Immature natural killer cell (primary cell): ENCODE results near the gene UNC5C. TPM values are rescaled to one million over a fixed set of nuclear protein-coding genes. Genes with fewer than 3 reads are reported as not detected.

ENCODE experiments used
- DNase-seq, 3 donors: peaks; one replicate each; pipeline ENCODE4 v3.0.0; 2022; ENCODE audit warnings: mixed read lengths in 1 of 3
- H3K27ac Mint-ChIP-seq, 6 donors: one replicate each; pipeline ENCODE4 v1.8.0; 2020; ENCODE audit warnings: mixed read lengths in 6 of 6, mild to moderate bottlenecking in 5 of 6, inconsistent platforms in 4 of 6, moderate library complexity in 3 of 6
- H3K27me3 Mint-ChIP-seq, 3 donors: one replicate each; pipeline ENCODE4 v1.8.0; 2020 to 2021; ENCODE audit warnings: low read depth in 3 of 3, mild to moderate bottlenecking in 3 of 3, mixed read lengths in 3 of 3, moderate library complexity in 3 of 3, inconsistent platforms in 1 of 3
- H3K36me3 Mint-ChIP-seq, 3 donors: one replicate each; pipeline ENCODE4 v1.8.0; 2020; ENCODE audit warnings: mixed read lengths in 3 of 3, inconsistent platforms in 2 of 3, mild to moderate bottlenecking in 2 of 3
- H3K4me1 Mint-ChIP-seq, 2 donors: one replicate each; pipeline ENCODE4 v1.8.0; 2020; ENCODE audit warnings: inconsistent platforms in 2 of 2, mild to moderate bottlenecking in 2 of 2, mixed read lengths in 2 of 2, moderate library complexity in 1 of 2
- H3K4me3 Mint-ChIP-seq, 5 donors: one replicate each; pipeline ENCODE4 v1.8.0; 2020; ENCODE audit warnings: mild to moderate bottlenecking in 5 of 5, mixed read lengths in 5 of 5, inconsistent platforms in 3 of 5, moderate library complexity in 3 of 5
- H3K9me3 Mint-ChIP-seq, 6 donors: one replicate each; pipeline ENCODE4 v1.8.0; 2020; ENCODE audit warnings: mild to moderate bottlenecking in 6 of 6, mixed read lengths in 6 of 6, inconsistent platforms in 4 of 6, moderate library complexity in 3 of 6
- polyA plus RNA-seq, 3 donors: library from polyadenylated mRNA; unstranded; fragments of 300-500 nt; fragmentation: Illumina TruSeq; gene quantifications; one replicate each; pipeline ENCODE4 v1.2.3, GENCODE V29; 2021

Gene UNC5C
- polyA plus RNA-seq, 3 donors from 2014 or later, result not detected

DNA sequence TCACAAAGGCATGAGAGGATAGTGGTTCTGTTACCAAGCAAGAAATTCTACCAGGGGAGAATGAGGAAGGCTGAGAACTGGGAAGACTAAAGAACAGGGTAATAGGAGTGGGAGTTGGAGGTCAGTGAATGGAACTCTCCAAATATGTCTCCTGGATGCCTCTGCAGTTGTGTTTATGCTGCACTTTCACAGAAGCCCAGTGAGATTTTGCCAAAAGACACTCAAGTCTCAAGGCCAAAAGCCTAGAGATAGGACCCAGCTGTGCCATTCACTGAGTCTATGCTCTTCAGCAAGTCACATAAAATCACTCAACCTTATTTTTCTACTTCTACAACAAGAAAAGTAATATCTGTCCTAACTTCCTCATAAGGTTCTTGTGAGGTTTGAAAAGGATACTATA is 285.4 kb downstream of the UNC5C start:
- H3K27me3 Mint-ChIP-seq, result peaks cover 0 to 2% (median 0%) of the 10 kb centered on the region in 3 donors
- no peaks in the 10 kb centered on the region for H3K36me3 Mint-ChIP-seq
- no peak overlapping the region for H3K27ac Mint-ChIP-seq
- H3K4me1 Mint-ChIP-seq, result no peaks in the 10 kb centered on the region
- H3K9me3 Mint-ChIP-seq, result peaks cover 0 to 10% (median 2%) of the 10 kb centered on the region in 6 donors
- no peak overlapping the region for H3K4me3 Mint-ChIP-seq
- DNase-seq, result no peak

DNA sequence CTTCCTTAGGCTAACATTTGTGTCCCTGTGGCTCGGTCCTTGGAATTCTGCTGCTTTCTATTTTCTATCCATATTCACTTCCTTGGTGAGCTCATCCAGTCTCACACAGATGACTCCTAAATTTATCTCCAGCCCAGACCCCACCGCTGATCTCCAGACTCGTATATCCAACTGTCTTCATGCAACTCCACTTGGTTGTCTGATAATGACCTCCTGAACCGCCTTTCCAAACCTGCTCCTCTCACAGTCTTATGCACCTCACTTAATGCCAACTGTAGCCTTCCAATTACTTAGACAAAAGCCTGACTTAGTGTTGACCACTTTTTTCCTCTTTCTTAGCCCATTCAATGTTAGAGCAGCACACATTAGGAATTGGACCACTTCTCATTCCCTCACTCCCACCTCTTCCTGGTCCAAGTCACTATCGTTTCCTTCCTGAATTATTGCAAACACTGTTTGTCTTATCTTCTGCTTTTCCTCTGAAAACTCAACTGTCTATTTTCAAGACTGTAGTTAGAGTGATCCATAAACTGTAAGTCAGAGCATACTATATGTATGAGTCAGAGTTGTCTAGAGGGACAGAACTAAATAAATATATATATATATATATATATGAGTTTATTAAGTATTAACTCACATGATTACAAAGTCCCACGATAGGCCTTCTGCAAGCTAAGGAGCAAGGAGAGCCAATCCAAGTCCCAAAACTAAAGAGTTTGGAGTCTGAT is 292.5 kb downstream of the UNC5C start:
- H3K27ac Mint-ChIP-seq, result no peak overlapping the region
- peaks cover 0 to 2% (median 0%) of the 10 kb centered on the region in 3 donors for H3K27me3 Mint-ChIP-seq
- H3K36me3 Mint-ChIP-seq, result no peaks in the 10 kb centered on the region
- no peak overlapping the region for H3K4me3 Mint-ChIP-seq
- DNase-seq, result no peak
- no peaks in the 10 kb centered on the region for H3K4me1 Mint-ChIP-seq
- peaks cover 0 to 7% (median 0%) of the 10 kb centered on the region in 6 donors for H3K9me3 Mint-ChIP-seq

- no peak overlapping the region for H3K4me3 Mint-ChIP-seq
- no peak for DNase-seq
- H3K27ac Mint-ChIP-seq, result no peak overlapping the region
- H3K9me3 Mint-ChIP-seq, result peaks cover 0 to 7% (median 0%) of the 10 kb centered on the region in 6 donors
- H3K27me3 Mint-ChIP-seq, result peaks cover 0 to 2% (median 0%) of the 10 kb centered on the region in 3 donors
- H3K4me1 Mint-ChIP-seq, result no peaks in the 10 kb centered on the region
- no peaks in the 10 kb centered on the region for H3K36me3 Mint-ChIP-seq
Observed at GRCh38 chr4:95255396-95256107, 293.2 kb downstream of the UNC5C start.

DNA sequence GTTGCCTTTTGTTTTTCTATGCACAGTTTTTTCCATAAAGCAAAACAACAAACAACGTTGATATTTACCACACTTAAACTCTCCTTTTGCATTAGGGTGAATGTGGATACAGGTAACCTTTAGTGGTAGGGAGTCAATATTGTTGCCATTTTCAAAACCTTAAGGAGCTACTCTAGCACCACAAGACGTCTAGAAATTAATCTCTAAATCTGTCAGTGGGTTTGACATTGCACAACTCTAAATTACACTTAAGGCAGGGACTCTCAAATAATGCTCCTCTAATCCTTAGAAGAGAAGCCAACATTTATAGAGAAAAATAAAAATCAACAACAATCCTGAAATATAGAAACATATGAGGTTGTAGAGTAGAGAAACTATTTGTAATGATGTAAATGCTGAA is 297.2 kb downstream of the UNC5C start:
- no peak for DNase-seq
- H3K4me3 Mint-ChIP-seq, result no peak overlapping the region
- H3K4me1 Mint-ChIP-seq, result no peaks in the 10 kb centered on the region
- H3K27ac Mint-ChIP-seq, result no peak overlapping the region
- H3K27me3 Mint-ChIP-seq, result no peaks in the 10 kb centered on the region
- no peaks in the 10 kb centered on the region for H3K36me3 Mint-ChIP-seq
- H3K9me3 Mint-ChIP-seq, result peaks cover 0 to 7% (median 0%) of the 10 kb centered on the region in 6 donors

DNA sequence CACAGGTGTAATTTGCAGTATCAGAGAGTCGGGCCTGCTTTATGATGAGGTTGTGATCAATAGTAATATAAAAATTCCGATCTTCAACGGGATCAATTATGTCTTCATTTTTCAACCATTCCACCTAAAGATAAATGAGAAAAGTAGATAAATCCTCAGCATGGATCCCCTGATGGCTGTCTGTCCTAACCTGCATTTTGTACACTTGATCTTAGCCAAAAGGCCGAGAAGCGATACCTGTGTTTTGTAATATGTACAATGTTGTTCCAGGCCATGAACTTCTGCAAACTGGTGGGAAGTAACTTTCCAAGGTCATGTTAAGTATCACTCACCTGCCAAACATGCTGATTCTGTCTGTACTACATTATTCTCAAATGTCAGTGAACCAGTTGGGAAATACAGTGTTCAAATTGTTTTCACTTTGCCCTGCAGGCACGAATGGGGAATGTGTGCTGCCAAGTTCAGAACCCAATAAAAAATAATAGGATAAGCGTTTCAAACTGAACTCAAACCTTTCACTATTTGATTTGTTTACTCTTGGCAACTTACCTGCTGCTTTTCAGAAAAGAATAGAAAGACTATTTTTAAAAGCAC is 298.1 kb downstream of the UNC5C start:
- DNase-seq, result no peak
- no peaks in the 10 kb centered on the region for H3K4me1 Mint-ChIP-seq
- no peaks in the 10 kb centered on the region for H3K36me3 Mint-ChIP-seq
- H3K27ac Mint-ChIP-seq, result no peak overlapping the region
- no peak overlapping the region for H3K4me3 Mint-ChIP-seq
- H3K27me3 Mint-ChIP-seq, result no peaks in the 10 kb centered on the region
- peaks cover 0 to 7% (median 0%) of the 10 kb centered on the region in 6 donors for H3K9me3 Mint-ChIP-seq

DNA sequence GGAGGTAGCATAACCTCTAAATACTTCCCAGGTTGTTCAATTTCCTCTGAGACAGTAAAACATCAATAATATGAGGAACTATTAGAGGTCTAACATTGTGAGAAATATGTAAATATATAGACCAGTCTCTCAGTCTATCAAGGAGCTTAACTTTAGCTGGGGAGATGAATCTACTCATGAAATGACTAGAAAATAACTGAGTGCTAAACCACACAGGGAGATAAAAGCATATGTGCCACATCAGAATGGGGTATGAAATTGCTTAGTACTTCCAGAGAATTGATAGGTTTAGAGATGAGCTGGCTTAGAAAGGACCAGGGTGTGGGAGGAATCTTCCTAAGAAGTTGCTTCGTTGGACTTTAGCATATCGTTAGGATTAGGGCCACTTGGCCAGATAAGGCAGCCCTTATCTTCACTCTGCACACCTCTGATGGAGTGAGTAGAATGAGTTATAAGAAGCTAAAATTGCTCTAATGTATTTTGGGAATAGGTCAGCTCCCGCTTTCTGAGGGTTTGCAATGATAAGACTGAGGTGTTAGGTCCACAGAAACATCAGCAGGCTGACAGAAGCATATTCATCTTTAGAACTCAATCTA is 299.2 kb downstream of the UNC5C start:
- H3K27ac Mint-ChIP-seq, result no peak overlapping the region
- no peaks in the 10 kb centered on the region for H3K36me3 Mint-ChIP-seq
- peaks cover 0 to 3% (median 0%) of the 10 kb centered on the region in 3 donors for H3K27me3 Mint-ChIP-seq
- no peak for DNase-seq
- H3K9me3 Mint-ChIP-seq, result peaks cover 0 to 7% (median 0%) of the 10 kb centered on the region in 6 donors
- no peak overlapping the region for H3K4me3 Mint-ChIP-seq
- no peaks in the 10 kb centered on the region for H3K4me1 Mint-ChIP-seq

- Mint-ChIP-seq H3K9me3 (peaks cover 0 to 6% (median 0%) of the 10 kb centered on the region in 6 donors), H3K27ac (no peak overlapping the region), H3K4me1 (no peaks in the 10 kb centered on the region), H3K27me3 (peaks cover 0 to 5% (median 0%) of the 10 kb centered on the region in 3 donors), H3K4me3 (no peak overlapping the region), H3K36me3 (no peaks in the 10 kb centered on the region)
- no peak for DNase-seq
Observed at GRCh38 chr4:95248720-95249425, 299.9 kb downstream of the UNC5C start.

- Mint-ChIP-seq H3K4me1 (no peaks in the 10 kb centered on the region), H3K9me3 (peaks cover 0 to 9% (median 1%) of the 10 kb centered on the region in 6 donors), H3K27ac (no peak overlapping the region), H3K36me3 (peaks cover 0 to 4% (median 0%) of the 10 kb centered on the region in 3 donors), H3K4me3 (no peak overlapping the region), H3K27me3 (peaks cover 0 to 6% (median 0%) of the 10 kb centered on the region in 3 donors)
- no peak for DNase-seq
Observed at GRCh38 chr4:95243892-95244291, 304.9 kb downstream of the UNC5C start.

DNA sequence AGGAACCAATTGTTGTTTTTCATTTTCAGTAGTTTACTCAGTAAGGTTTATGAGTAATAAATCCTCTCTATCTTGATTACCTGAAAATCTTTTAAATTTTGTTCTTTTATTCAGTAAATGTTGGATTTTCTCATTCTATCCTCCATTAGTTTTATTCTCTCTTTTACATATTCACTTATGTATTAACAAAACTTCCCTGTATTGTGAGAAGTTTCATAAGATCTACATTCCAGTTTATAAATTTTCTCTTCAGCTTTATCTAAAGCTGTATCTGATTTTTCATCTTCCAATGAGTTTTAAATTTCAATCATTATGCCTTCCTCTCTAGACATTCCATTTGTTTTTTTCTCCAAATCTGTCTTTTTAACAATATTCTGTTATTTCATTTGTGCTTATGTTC is 310.2 kb downstream of the UNC5C start:
- no peak for DNase-seq
- peaks cover 0 to 2% (median 0%) of the 10 kb centered on the region in 3 donors for H3K27me3 Mint-ChIP-seq
- H3K36me3 Mint-ChIP-seq, result peaks cover 0 to 4% (median 0%) of the 10 kb centered on the region in 3 donors
- no peak overlapping the region for H3K4me3 Mint-ChIP-seq
- no peak overlapping the region for H3K27ac Mint-ChIP-seq
- no peaks in the 10 kb centered on the region for H3K4me1 Mint-ChIP-seq
- H3K9me3 Mint-ChIP-seq, result peaks cover 0 to 14% (median 3%) of the 10 kb centered on the region in 6 donors

DNA sequence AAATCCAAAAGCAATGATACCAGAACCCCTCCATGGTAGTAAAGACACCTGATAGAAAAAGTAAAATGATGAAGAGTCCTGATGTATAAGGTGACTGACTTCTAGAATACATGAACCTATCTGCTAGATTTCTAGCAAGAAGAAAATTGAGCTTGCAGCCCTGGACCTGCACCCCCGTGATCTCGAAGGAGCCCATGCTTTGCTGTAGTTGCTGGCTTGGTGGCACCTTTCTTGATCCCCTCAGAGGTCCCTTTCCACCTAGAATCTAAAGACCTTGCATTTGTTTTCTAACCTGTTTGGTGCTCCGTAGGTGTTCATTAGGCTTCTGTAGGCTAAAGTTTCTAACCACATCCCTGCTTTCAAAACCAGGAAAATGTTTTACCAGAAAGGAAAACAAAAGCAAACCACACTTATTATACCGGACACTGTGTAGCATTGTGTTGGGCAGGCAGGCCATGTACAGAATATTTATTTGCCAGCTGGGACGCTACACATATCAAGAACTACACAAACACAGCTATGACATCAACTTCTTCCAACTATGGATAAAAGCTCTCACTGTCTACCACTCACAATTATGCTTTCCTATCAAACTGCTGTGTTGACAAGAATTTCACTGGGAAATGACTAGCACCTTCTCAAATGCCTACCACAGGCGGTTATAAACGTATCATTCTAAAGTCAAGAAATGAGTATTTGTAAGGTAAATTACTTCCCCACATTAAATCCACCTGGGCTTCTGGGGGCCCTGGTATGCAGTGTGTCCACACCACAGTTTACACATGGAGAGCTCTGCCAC is 316.2 kb downstream of the UNC5C start:
- Mint-ChIP-seq H3K27me3 (no peaks in the 10 kb centered on the region), H3K27ac (no peak overlapping the region), H3K36me3 (no peaks in the 10 kb centered on the region), H3K9me3 (peaks cover 0 to 4% (median 0%) of the 10 kb centered on the region in 6 donors), H3K4me3 (no peak overlapping the region), H3K4me1 (peaks cover 5 to 10% of the 10 kb centered on the region in 2 donors)
- DNase-seq, result no peak

- no peaks in the 10 kb centered on the region for H3K27me3 Mint-ChIP-seq
- peaks cover 5 to 10% of the 10 kb centered on the region in 2 donors for H3K4me1 Mint-ChIP-seq
- no peaks in the 10 kb centered on the region for H3K36me3 Mint-ChIP-seq
- DNase-seq, result no peak
- no peak overlapping the region for H3K4me3 Mint-ChIP-seq
- no peak overlapping the region for H3K27ac Mint-ChIP-seq
- peaks cover 0 to 4% (median 0%) of the 10 kb centered on the region in 6 donors for H3K9me3 Mint-ChIP-seq
Observed at GRCh38 chr4:95231681-95232080, 317.1 kb downstream of the UNC5C start.

DNA sequence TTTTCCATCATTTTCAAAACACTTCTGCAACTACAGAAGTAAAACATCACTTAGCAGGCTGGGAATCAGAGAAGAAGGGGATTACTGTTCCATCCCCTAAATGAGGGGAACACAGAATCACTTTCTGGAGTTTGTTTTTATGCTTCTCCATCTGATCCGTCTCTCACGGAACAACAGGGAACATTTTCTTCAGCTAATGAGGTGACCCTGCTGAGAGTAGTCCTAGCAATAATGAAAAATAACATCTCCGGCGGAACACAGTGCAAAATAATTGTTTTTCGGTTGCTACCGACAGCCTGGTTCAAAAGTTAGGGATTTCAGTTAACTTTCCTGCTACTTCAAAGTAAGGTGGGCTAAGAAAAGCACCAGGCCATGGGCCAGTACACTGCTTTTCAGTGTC is 322.9 kb downstream of the UNC5C start:
- Mint-ChIP-seq H3K27me3 (no peaks in the 10 kb centered on the region), H3K27ac (no peak overlapping the region), H3K36me3 (no peaks in the 10 kb centered on the region), H3K4me3 (no peak overlapping the region), H3K4me1 (no peaks in the 10 kb centered on the region), H3K9me3 (peaks cover 0 to 2% (median 0%) of the 10 kb centered on the region in 6 donors)
- no peak for DNase-seq

DNA sequence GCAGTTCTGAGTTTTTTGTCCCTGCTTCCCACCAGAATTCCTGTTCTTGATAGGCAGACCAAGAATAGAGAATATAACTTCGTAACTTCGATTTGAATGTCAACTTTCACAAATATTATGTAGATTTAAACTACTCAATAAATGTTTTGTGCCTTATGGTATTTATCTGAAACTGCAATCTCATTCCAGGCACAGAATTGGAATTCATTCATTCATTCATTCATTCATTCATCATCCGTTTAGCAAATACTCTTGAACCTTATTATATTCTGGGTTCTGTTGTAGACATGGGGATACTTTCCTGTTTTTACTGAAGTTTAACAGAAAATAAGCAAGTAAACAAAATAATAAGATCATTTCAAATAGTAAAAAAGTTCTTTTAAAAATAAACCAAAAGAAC is 324.4 kb downstream of the UNC5C start:
- Mint-ChIP-seq H3K36me3 (no peaks in the 10 kb centered on the region), H3K4me1 (no peaks in the 10 kb centered on the region), H3K4me3 (no peak overlapping the region), H3K27me3 (no peaks in the 10 kb centered on the region), H3K9me3 (peaks cover 0 to 2% (median 0%) of the 10 kb centered on the region in 6 donors), H3K27ac (no peak overlapping the region)
- DNase-seq, result no peak
